ENCODE data around the gene SDR42E2.

SDR42E2 gene

DNA sequence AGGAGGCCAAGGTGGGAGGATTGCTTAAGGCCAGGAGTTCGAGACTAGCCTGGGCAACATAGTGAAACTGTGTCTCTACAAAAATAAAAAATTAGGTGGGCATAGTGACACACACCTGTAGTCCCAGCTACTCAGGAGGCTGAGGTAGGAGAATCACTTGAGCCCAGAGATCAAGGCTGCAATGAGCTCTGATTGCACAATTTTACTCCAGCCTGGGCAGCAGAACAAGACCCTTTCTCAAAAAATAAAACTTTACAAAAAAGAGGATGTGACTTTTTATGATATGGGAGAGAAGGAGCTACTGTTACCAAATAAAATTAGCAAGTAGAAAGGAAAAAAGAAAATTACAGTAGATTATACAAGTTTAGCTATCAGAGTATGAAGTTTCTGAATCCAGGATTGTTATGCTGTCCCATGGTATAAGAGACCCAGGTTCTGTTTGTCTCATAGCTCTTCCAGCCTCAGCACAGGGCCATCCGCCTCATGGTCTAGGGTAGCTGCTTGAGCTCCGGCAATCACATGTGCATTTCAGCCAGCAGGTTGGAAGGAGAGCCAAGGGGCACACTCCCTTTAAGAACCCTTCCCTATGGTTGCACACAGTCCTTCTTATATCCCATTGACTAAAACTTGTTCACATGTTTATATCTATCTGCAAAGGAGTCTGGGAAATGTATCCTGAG lies 57.2 kb downstream of the SDR42E2 start:
- no peaks in the 10 kb centered on the region for H3K9me3 ChIP-seq (replicated peaks; ENCODE audit: low read length)
- no peaks in the 10 kb centered on the region for H3K36me3 ChIP-seq (ENCODE audit: insufficient read depth, low read length)
- H3K27me3 ChIP-seq (ENCODE audit: control insufficient read depth, insufficient read depth, low read length) = no peaks in the 10 kb centered on the region
- H3K4me1 ChIP-seq (ENCODE audit: control insufficient read depth, insufficient read depth, low read length) = peaks cover 39% of the 10 kb centered on the region
- no peak overlapping the region for H3K9ac ChIP-seq (ENCODE audit: low read depth, low read length)
- H3K4me2 ChIP-seq (ENCODE audit: low read length) = no peak overlapping the region
- H3K4me3 ChIP-seq (ENCODE audit: low read length) = no peak overlapping the region

- peak overlapping the region; percentile 7 for H3K9ac ChIP-seq (ENCODE audit: low read depth, low read length)
- no peaks in the 10 kb centered on the region for H3K36me3 ChIP-seq (ENCODE audit: insufficient read depth, low read length)
- no peak overlapping the region for H3K4me3 ChIP-seq (ENCODE audit: low read length)
- no peaks in the 10 kb centered on the region for H3K27me3 ChIP-seq (ENCODE audit: control insufficient read depth, insufficient read depth, low read length)
- peak overlapping the region; percentile 12 for H3K4me2 ChIP-seq (ENCODE audit: low read length)
- peaks cover 41% of the 10 kb centered on the region for H3K4me1 ChIP-seq (ENCODE audit: control insufficient read depth, insufficient read depth, low read length)
- no peaks in the 10 kb centered on the region for H3K9me3 ChIP-seq (replicated peaks; ENCODE audit: low read length)
Observed at GRCh38 chr16:22220069-22220440, 57.7 kb downstream of the SDR42E2 start.

GRCh38 chr16:22220714-22221113 lies 58.4 kb downstream of the SDR42E2 start:
- Histone ChIP-seq H3K4me3 (ENCODE audit: low read length) (no peak overlapping the region), H3K27me3 (ENCODE audit: control insufficient read depth, insufficient read depth, low read length) (no peaks in the 10 kb centered on the region), H3K36me3 (ENCODE audit: insufficient read depth, low read length) (no peaks in the 10 kb centered on the region), H3K4me2 (ENCODE audit: low read length) (peak overlapping the region; percentile 15), H3K9me3 (replicated peaks; ENCODE audit: low read length) (no peaks in the 10 kb centered on the region), H3K9ac (ENCODE audit: low read depth, low read length) (peak overlapping the region; percentile 7), H3K4me1 (ENCODE audit: control insufficient read depth, insufficient read depth, low read length) (peaks cover 37% of the 10 kb centered on the region)

DNA sequence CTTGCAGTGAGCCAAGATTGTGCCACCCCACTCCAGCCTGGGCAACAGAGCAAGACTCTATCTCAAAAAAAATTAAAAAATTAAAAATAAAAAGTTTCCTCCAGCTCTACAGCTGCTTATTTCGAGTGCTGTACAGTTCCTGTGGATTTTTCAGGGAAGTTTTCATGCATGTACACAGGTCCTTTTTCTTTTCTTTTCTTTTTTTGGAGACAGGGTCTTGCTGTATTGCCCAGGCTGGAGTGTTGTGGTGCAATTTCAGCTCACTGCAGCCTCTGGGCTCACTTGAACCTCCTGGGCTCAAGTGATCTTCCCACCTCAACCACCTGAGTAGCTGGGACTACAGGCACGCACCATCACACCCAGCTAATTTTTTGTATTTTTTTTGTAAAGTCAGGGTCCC lies 59.7 kb downstream of the SDR42E2 start:
- no peak overlapping the region for H3K4me3 ChIP-seq (ENCODE audit: low read length)
- H3K4me1 ChIP-seq (ENCODE audit: control insufficient read depth, insufficient read depth, low read length) = peaks cover 25% of the 10 kb centered on the region
- no peaks in the 10 kb centered on the region for H3K36me3 ChIP-seq (ENCODE audit: insufficient read depth, low read length)

GRCh38 chr16:22222998-22223397 lies 60.7 kb downstream of the SDR42E2 start:
- Histone ChIP-seq H3K27me3 (ENCODE audit: control insufficient read depth, insufficient read depth, low read length) (no peaks in the 10 kb centered on the region), H3K9me3 (replicated peaks; ENCODE audit: low read length) (no peaks in the 10 kb centered on the region), H3K36me3 (ENCODE audit: insufficient read depth, low read length) (no peaks in the 10 kb centered on the region), H3K4me3 (ENCODE audit: low read length) (no peak overlapping the region), H3K4me1 (ENCODE audit: control insufficient read depth, insufficient read depth, low read length) (peaks cover 25% of the 10 kb centered on the region), H3K4me2 (ENCODE audit: low read length) (no peak overlapping the region), H3K9ac (ENCODE audit: low read depth, low read length) (no peak overlapping the region)

More for the DNA sequence above, 59.7 kb downstream of the SDR42E2 start:
- H3K9ac ChIP-seq (ENCODE audit: low read depth, low read length) = no peak overlapping the region
- H3K4me2 ChIP-seq (ENCODE audit: low read length) = no peak overlapping the region
- no peaks in the 10 kb centered on the region for H3K27me3 ChIP-seq (ENCODE audit: control insufficient read depth, insufficient read depth, low read length)
- no peaks in the 10 kb centered on the region for H3K9me3 ChIP-seq (replicated peaks; ENCODE audit: low read length)

- H3K27me3 ChIP-seq (ENCODE audit: control insufficient read depth, insufficient read depth, low read length) = no peaks in the 10 kb centered on the region
- H3K4me2 ChIP-seq (ENCODE audit: low read length) = peak overlapping the region; percentile 46
- peaks cover 5% of the 10 kb centered on the region for H3K36me3 ChIP-seq (ENCODE audit: insufficient read depth, low read length)
- peaks cover 19% of the 10 kb centered on the region for H3K4me1 ChIP-seq (ENCODE audit: control insufficient read depth, insufficient read depth, low read length)
- H3K9ac ChIP-seq (ENCODE audit: low read depth, low read length) = no peak overlapping the region
- no peaks in the 10 kb centered on the region for H3K9me3 ChIP-seq (replicated peaks; ENCODE audit: low read length)
- H3K4me3 ChIP-seq (ENCODE audit: low read length) = no peak overlapping the region
Observed at GRCh38 chr16:22225060-22225459, 62.8 kb downstream of the SDR42E2 start.

- no peaks in the 10 kb centered on the region for H3K9me3 ChIP-seq (replicated peaks; ENCODE audit: low read length)
- no peak overlapping the region for H3K9ac ChIP-seq (ENCODE audit: low read depth, low read length)
- no peak overlapping the region for H3K4me2 ChIP-seq (ENCODE audit: low read length)
- no peak overlapping the region for H3K4me3 ChIP-seq (ENCODE audit: low read length)
- peaks cover 8% of the 10 kb centered on the region for H3K4me1 ChIP-seq (ENCODE audit: control insufficient read depth, insufficient read depth, low read length)
- H3K36me3 ChIP-seq (ENCODE audit: insufficient read depth, low read length) = peaks cover 20% of the 10 kb centered on the region
- H3K27me3 ChIP-seq (ENCODE audit: control insufficient read depth, insufficient read depth, low read length) = no peaks in the 10 kb centered on the region
Observed at GRCh38 chr16:22229889-22230288, 67.6 kb downstream of the SDR42E2 start.

DNA sequence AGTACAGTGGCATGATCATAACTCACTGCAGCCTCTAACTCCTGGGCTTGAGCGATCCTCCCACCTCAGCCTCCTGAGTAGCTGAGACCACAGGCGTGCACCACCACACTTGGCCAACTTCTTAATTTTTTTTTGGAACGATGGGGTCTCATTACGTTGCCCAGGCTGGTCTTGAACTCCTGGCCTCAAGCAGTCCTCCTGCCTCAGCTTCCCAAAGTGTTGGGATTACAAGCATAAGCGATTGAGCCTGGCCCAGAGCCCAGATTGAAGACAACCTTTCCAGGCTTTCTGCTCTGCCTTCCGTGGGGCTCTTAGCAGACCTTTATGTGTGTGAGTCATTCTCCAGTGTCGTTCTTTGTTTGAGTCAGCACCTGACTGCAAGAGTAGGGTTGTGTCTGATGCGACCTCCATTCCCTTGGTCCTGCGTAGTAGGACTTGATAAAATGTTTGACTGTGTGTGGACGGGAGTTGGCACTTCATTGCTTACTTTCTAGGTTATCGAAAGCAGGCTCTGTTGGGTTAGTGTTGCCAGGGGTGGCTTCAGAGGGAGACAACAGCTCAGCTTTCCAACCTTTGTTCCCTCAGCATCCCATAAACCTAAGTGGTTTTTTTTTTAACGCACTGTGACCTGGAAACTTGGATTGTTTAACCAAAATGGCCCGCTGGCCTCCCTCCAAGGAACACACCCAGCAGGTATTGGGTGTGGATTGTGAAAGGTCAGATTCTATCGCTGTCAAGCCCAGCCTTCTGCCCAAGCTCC lies 70.2 kb downstream of the SDR42E2 start:
- Histone ChIP-seq H3K36me3 (ENCODE audit: insufficient read depth, low read length) (peaks cover 20% of the 10 kb centered on the region), H3K4me3 (ENCODE audit: low read length) (no peak overlapping the region), H3K4me2 (ENCODE audit: low read length) (no peak overlapping the region), H3K9ac (ENCODE audit: low read depth, low read length) (no peak overlapping the region), H3K4me1 (ENCODE audit: control insufficient read depth, insufficient read depth, low read length) (peaks cover 12% of the 10 kb centered on the region), H3K27me3 (ENCODE audit: control insufficient read depth, insufficient read depth, low read length) (no peaks in the 10 kb centered on the region), H3K9me3 (replicated peaks; ENCODE audit: low read length) (no peaks in the 10 kb centered on the region)

DNA sequence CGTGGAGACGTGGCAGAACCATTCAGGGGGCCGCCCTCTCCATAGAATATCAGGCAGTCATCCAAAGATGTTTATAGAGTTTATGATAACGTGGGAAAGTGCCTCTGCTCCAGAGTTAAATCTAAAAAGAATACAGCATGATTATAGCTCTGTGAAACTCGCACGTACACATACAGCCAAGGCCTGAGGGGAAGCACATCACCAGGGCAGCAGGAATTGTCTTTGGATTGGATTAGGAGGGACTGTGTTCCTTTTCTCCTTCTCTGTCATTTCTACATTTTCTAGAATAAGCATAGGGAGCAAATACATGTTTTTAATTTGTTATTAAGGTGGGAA lies 70.7 kb downstream of the SDR42E2 start:
- Histone ChIP-seq H3K9ac (ENCODE audit: low read depth, low read length) (no peak overlapping the region), H3K4me3 (ENCODE audit: low read length) (no peak overlapping the region), H3K27me3 (ENCODE audit: control insufficient read depth, insufficient read depth, low read length) (no peaks in the 10 kb centered on the region), H3K9me3 (replicated peaks; ENCODE audit: low read length) (no peaks in the 10 kb centered on the region), H3K4me1 (ENCODE audit: control insufficient read depth, insufficient read depth, low read length) (peaks cover 12% of the 10 kb centered on the region), H3K4me2 (ENCODE audit: low read length) (no peak overlapping the region), H3K36me3 (ENCODE audit: insufficient read depth, low read length) (peaks cover 20% of the 10 kb centered on the region)

DNA sequence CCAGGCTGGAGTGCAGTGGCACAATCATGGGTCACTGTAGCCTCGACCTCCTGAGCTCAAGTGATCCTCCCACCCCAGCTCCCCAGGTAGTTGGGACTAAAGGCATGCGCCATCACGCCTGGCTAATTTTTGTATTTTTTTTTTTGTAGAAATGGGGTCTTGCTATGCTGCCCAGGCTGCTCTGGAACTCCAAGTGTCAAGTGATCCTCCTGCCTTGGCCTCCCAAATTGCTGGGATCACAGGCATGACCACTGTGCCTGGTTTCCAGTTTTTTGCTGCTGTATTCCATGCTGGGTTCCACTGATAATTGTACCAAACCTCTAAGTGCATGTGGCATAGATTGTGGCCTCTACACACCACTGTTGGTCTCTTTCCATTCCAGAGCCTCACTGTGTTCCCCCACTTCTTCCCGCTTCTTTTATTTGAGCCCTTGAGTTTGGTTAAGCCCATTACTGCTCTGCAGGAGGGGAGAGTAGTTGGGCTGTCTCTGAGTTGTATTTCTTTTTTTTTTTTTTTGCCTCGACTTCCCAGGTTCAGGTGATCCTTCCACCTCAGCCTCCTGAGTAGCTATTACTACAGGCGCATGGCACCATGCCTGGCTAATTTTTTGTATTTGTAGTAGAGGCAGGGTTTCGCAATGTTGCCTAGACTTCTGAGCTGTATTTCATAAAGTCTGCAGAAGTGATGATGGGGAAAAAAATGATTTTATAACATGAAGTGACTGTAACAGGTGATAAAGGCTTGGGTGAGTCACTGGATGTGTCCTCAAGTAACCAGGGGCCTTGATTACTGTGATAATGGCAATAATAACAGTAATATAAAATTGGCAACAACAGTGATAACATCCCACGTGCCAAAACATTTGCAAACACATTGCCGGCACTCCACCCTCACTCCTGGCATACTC lies 73.8 kb downstream of the SDR42E2 start:
- H3K4me2 ChIP-seq (ENCODE audit: low read length) = no peak overlapping the region
- peaks cover 17% of the 10 kb centered on the region for H3K4me1 ChIP-seq (ENCODE audit: control insufficient read depth, insufficient read depth, low read length)
- H3K36me3 ChIP-seq (ENCODE audit: insufficient read depth, low read length) = peaks cover 21% of the 10 kb centered on the region
- H3K9ac ChIP-seq (ENCODE audit: low read depth, low read length) = no peak overlapping the region
- H3K4me3 ChIP-seq (ENCODE audit: low read length) = no peak overlapping the region
- H3K27me3 ChIP-seq (ENCODE audit: control insufficient read depth, insufficient read depth, low read length) = no peaks in the 10 kb centered on the region
- no peaks in the 10 kb centered on the region for H3K9me3 ChIP-seq (replicated peaks; ENCODE audit: low read length)

DNA sequence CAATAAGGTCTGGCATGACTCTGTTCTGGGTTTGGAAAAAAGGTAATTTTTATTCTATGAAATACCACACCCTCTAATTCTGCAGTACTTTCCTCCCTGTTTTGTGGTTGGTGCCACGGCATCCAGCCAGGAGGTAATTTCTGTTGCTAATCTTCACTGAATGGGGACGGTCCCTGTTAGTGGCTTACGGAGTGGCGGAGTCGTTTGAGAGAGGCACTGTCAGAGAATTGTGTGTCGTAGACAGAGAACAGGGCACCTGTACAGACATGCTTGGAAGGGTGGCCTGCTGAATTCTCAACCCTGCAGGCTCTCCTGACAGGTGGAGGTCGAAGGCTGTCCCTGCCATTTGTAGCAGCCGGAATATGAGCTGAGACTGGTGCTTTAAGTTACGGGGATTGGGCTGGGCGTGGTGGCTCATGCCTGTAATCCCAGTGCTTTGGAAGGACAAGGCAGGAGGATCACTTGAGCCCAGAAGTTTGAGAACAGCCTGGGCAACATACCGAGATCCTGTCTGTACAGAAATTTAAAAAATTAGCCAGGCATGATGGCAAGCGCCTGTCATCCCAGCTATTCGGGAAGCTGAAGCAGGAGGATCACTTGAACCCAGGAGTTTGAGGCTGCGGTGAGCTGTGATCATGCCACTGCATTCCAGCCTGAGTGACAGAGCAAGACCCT lies 77.0 kb downstream of the SDR42E2 start:
- Histone ChIP-seq H3K9ac (ENCODE audit: low read depth, low read length) (no peak overlapping the region), H3K27me3 (ENCODE audit: control insufficient read depth, insufficient read depth, low read length) (no peaks in the 10 kb centered on the region), H3K4me3 (ENCODE audit: low read length) (no peak overlapping the region), H3K4me2 (ENCODE audit: low read length) (no peak overlapping the region), H3K9me3 (replicated peaks; ENCODE audit: low read length) (no peaks in the 10 kb centered on the region), H3K4me1 (ENCODE audit: control insufficient read depth, insufficient read depth, low read length) (peaks cover 12% of the 10 kb centered on the region), H3K36me3 (ENCODE audit: insufficient read depth, low read length) (peaks cover 6% of the 10 kb centered on the region)
